Parathyroid adenoma (tissue), 2 donors: Measurements from ENCODE around the gene MYO16.

Experiments
- H2AFZ ChIP-seq: fragments of 300-600 bp; sonication (generic); one replicate; pipeline ENCODE4 v1.7.0; 2017; ENCODE audit warnings: antibody characterized with exemption, mild to moderate bottlenecking
- H3K27ac ChIP-seq: fragments of 300-600 bp; sonication (generic); one replicate; pipeline ENCODE4 v1.7.0; 2017
- H3K27me3 ChIP-seq: fragments of 300-600 bp; sonication (generic); one replicate; pipeline ENCODE4 v1.7.0; 2017; ENCODE audit warnings: low read length; ENCODE audit not compliant: control insufficient read depth, insufficient read depth
- H3K36me3 ChIP-seq: fragments of 300-600 bp; sonication (generic); one replicate; pipeline ENCODE4 v1.7.0; 2017; ENCODE audit warnings: low read length; ENCODE audit not compliant: control insufficient read depth, insufficient read depth
- H3K4me1 ChIP-seq: fragments of 300-600 bp; sonication (generic); one replicate; pipeline ENCODE4 v1.7.0; 2017; ENCODE audit warnings: control low read depth
- H3K4me2 ChIP-seq: fragments of 300-600 bp; sonication (generic); one replicate; pipeline ENCODE4 v1.7.0; 2017; ENCODE audit warnings: low read length
- H3K4me3 ChIP-seq: fragments of 300-600 bp; sonication (generic); one replicate; pipeline ENCODE4 v1.7.0; 2017; ENCODE audit warnings: low read depth, low read length
- H3K79me2 ChIP-seq: fragments of 300-600 bp; sonication (generic); one replicate; pipeline ENCODE4 v1.7.0; 2017; ENCODE audit warnings: control low read depth
- H3K9ac ChIP-seq: fragments of 300-600 bp; sonication (generic); one replicate; pipeline ENCODE4 v1.7.0; 2017; ENCODE audit warnings: mild to moderate bottlenecking
- H3K9me3 ChIP-seq: fragments of 300-600 bp; sonication (generic); one replicate; pipeline ENCODE4 v1.7.0; 2017; ENCODE audit warnings: low read length; ENCODE audit not compliant: control insufficient read depth
- CTCF ChIP-seq: fragments of 300-600 bp; sonication (generic); IDR thresholded peaks from one replicate; pipeline ENCODE4 v1.7.0; 2017; ENCODE audit warnings: antibody characterized with exemption, mild to moderate bottlenecking
- donor health status: primary hyperparathyroidism.

MYO16 gene

GRCh38 chr13:108933061-108933460 is 303.6 kb downstream of the MYO16 start:
- H3K9ac ChIP-seq = no peak overlapping the region
- H3K4me2 ChIP-seq = no peak overlapping the region
- H3K4me3 ChIP-seq = no peak overlapping the region
- H3K27me3 ChIP-seq = no peaks in the 10 kb centered on the region
- TF ChIP-seq CTCF = no peak
- no peak overlapping the region for H3K27ac ChIP-seq
- H3K36me3 ChIP-seq = no peaks in the 10 kb centered on the region
- H3K79me2 ChIP-seq = no peaks in the 10 kb centered on the region
- no peaks in the 10 kb centered on the region for H3K4me1 ChIP-seq
- H3K9me3 ChIP-seq = no peaks in the 10 kb centered on the region
- H2AFZ ChIP-seq = no peak overlapping the region

- no peaks in the 10 kb centered on the region for H3K4me1 ChIP-seq
- H3K79me2 ChIP-seq = no peaks in the 10 kb centered on the region
- no peak overlapping the region for H3K4me3 ChIP-seq
- TF ChIP-seq CTCF = no peak
- H3K27me3 ChIP-seq = no peaks in the 10 kb centered on the region
- no peak overlapping the region for H2AFZ ChIP-seq
- no peak overlapping the region for H3K9ac ChIP-seq
- H3K36me3 ChIP-seq = no peaks in the 10 kb centered on the region
- H3K27ac ChIP-seq = no peak overlapping the region
- H3K4me2 ChIP-seq = no peak overlapping the region
- no peaks in the 10 kb centered on the region for H3K9me3 ChIP-seq
Measured at GRCh38 chr13:108938155-108938554, 308.7 kb downstream of the MYO16 start.

GRCh38 chr13:108940121-108940520 is 310.7 kb downstream of the MYO16 start:
- Histone ChIP-seq H3K4me1 (no peaks in the 10 kb centered on the region), H3K36me3 (no peaks in the 10 kb centered on the region), H3K9ac (no peak overlapping the region), H3K79me2 (no peaks in the 10 kb centered on the region), H2AFZ (no peak overlapping the region), H3K27me3 (no peaks in the 10 kb centered on the region), H3K4me2 (no peak overlapping the region), H3K9me3 (no peaks in the 10 kb centered on the region), H3K4me3 (no peak overlapping the region), H3K27ac (no peak overlapping the region)
- TF ChIP-seq CTCF = no peak

- no peaks in the 10 kb centered on the region for H3K79me2 ChIP-seq
- no peak overlapping the region for H3K9ac ChIP-seq
- no peak for TF ChIP-seq CTCF
- no peak overlapping the region for H3K4me2 ChIP-seq
- no peak overlapping the region for H3K4me3 ChIP-seq
- H3K4me1 ChIP-seq = no peaks in the 10 kb centered on the region
- H3K9me3 ChIP-seq = no peaks in the 10 kb centered on the region
- H2AFZ ChIP-seq = no peak overlapping the region
- no peaks in the 10 kb centered on the region for H3K36me3 ChIP-seq
- no peak overlapping the region for H3K27ac ChIP-seq
- no peaks in the 10 kb centered on the region for H3K27me3 ChIP-seq
Measured at GRCh38 chr13:108943842-108944241, 314.4 kb downstream of the MYO16 start.

GRCh38 chr13:108944760-108945159 is 315.3 kb downstream of the MYO16 start:
- Histone ChIP-seq H3K4me3 (no peak overlapping the region), H3K9me3 (no peaks in the 10 kb centered on the region), H3K36me3 (no peaks in the 10 kb centered on the region), H3K27me3 (no peaks in the 10 kb centered on the region), H3K4me2 (no peak overlapping the region), H3K27ac (no peak overlapping the region), H3K9ac (no peak overlapping the region), H3K4me1 (no peaks in the 10 kb centered on the region), H3K79me2 (no peaks in the 10 kb centered on the region), H2AFZ (no peak overlapping the region)
- TF ChIP-seq CTCF = no peak
